ENCODE results near the gene RHCE. TPM values are rescaled to one million over a fixed set of nuclear protein-coding genes. Genes with fewer than 3 reads are reported as not detected.

The RHCE gene
- total RNA-seq, 2 experiments from 2014 or later, result 0.91 to 1.0 TPM

DNA sequence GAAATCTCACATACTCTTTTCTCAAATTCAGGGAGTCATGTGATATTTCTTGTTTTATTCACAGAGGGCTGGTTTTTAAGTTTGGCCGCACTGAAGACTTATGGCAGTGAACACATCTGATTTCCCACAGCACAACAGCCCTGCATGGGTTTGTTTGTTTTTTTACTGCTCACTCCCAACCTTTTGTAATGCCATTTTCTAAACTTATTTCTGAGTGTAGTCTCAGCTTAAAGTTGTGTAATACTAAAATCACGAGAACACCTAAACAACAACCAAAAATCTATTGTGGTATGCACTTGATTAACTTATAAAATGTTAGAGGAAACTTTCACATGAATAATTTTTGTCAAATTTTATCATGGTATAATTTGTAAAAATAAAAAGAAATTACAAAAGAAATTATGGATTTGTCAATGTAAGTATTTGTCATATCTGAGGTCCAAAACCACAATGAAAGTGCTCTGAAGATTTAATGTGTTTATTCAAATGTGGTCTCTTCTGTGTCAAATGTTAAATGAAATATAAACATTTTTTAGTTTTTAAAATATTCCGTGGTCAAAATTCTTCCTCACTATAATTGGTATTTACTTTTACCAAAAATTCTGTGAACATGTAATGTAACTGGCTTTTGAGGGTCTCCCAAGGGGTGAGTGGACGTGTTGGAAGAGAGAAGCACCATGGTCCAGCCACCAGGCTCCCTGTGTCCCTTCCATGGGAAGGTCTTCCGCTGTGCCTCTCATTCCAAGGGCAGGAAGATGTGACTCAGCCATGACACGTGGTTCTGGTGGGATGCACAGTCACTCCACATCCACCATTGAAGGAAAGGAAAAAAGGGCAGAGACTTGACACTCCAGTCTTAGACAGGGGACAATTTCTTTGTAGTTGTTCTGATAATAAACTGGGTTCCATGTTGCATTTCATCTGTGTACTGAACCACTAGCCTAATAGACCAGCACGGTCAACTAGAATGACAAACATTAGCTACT, 59.7 kb downstream of the RHCE start:
- ChIA-PET CTCF (no interaction called here), POLR2A (no interaction called here)
- ATAC-seq, result no peak
- intact Hi-C loops (cut with DNase I, micrococcal nuclease), result no loop called here
- Mint-ChIP-seq H3K9me3 (ENCODE audit: low read depth) (no peaks in the 10 kb centered on the region), H3K4me3 (no peak overlapping the region), H3K27ac (peak overlapping the region; percentile 33), H3K4me1 (peaks cover 16% of the 10 kb centered on the region), H3K27me3 (no peaks in the 10 kb centered on the region), H3K36me3 (ENCODE audit: low read depth) (peaks cover 31% of the 10 kb centered on the region)
- no peak for DNase-seq

- peak overlapping the region; percentile 83 for H3K27ac Mint-ChIP-seq
- DNase-seq (no peak), ATAC-seq (no peak)
- no peaks in the 10 kb centered on the region for H3K27me3 Mint-ChIP-seq
- peaks cover 36% of the 10 kb centered on the region for H3K36me3 Mint-ChIP-seq (ENCODE audit: low read depth)
- intact Hi-C loops (cut with DNase I, micrococcal nuclease), result no loop called here
- H3K4me3 Mint-ChIP-seq, result no peak overlapping the region
- POLR2A ChIA-PET, result interaction anchor here (0.6 kb wide), 1 partner anchor 549 kb away, joined by 4 read pairs; no protein-coding TSS in a partner anchor
- CTCF ChIA-PET, result interaction anchor here (0.5 to 0.8 kb wide), 2 partner anchors 14 to 1635 kb away, joined by 3 read pairs; no protein-coding TSS in a partner anchor
- no peaks in the 10 kb centered on the region for H3K9me3 Mint-ChIP-seq (ENCODE audit: low read depth)
- H3K4me1 Mint-ChIP-seq, result peaks cover 21% of the 10 kb centered on the region
Measured at GRCh38 chr1:25356848-25357247, 63.8 kb downstream of the RHCE start.

- H3K36me3 Mint-ChIP-seq (ENCODE audit: low read depth), result peaks cover 34% of the 10 kb centered on the region
- H3K9me3 Mint-ChIP-seq (ENCODE audit: low read depth), result no peaks in the 10 kb centered on the region
- intact Hi-C loops (cut with DNase I, micrococcal nuclease), result no loop called here
- DNase-seq, result no peak
- ChIA-PET CTCF (interaction anchor here (0.8 kb wide), 1 partner anchor 14 kb away, joined by 3 read pairs; no protein-coding TSS in a partner anchor), POLR2A (no interaction called here)
- peaks cover 21% of the 10 kb centered on the region for H3K4me1 Mint-ChIP-seq
- H3K27ac Mint-ChIP-seq, result peak overlapping the region; percentile 55
- ATAC-seq, result no peak
- H3K4me3 Mint-ChIP-seq, result no peak overlapping the region
- no peaks in the 10 kb centered on the region for H3K27me3 Mint-ChIP-seq
Measured at GRCh38 chr1:25356441-25356840, 64.2 kb downstream of the RHCE start.

- H3K36me3 Mint-ChIP-seq (ENCODE audit: low read depth), result peaks cover 29% of the 10 kb centered on the region
- no peaks in the 10 kb centered on the region for H3K27me3 Mint-ChIP-seq
- H3K9me3 Mint-ChIP-seq (ENCODE audit: low read depth), result no peaks in the 10 kb centered on the region
- no peak overlapping the region for H3K4me3 Mint-ChIP-seq
- DNase-seq, result peak; percentile 5
- ChIA-PET POLR2A (no interaction called here), CTCF (interaction anchor here (0.8 kb wide), 1 partner anchor 13 kb away, joined by 3 read pairs; no protein-coding TSS in a partner anchor)
- peak; percentile 67 for ATAC-seq
- peaks cover 19% of the 10 kb centered on the region for H3K4me1 Mint-ChIP-seq
- H3K27ac Mint-ChIP-seq, result peak overlapping the region; percentile 55
- intact Hi-C loops (cut with DNase I, micrococcal nuclease), result no loop called here
Measured at GRCh38 chr1:25355841-25356395, 64.7 kb downstream of the RHCE start.

GRCh38 chr1:25349606-25350005, 71.0 kb downstream of the RHCE start:
- intact Hi-C loops (cut with DNase I, micrococcal nuclease), result no loop called here
- no peaks in the 10 kb centered on the region for H3K9me3 Mint-ChIP-seq (ENCODE audit: low read depth)
- H3K36me3 Mint-ChIP-seq (ENCODE audit: low read depth), result peaks cover 17% of the 10 kb centered on the region
- POLR2A ChIA-PET, result no interaction called here
- ATAC-seq (no peak), DNase-seq (no peak)
- no peaks in the 10 kb centered on the region for H3K4me1 Mint-ChIP-seq
- no peak overlapping the region for H3K27ac Mint-ChIP-seq
- H3K4me3 Mint-ChIP-seq, result no peak overlapping the region
- H3K27me3 Mint-ChIP-seq, result no peaks in the 10 kb centered on the region
- CTCF ChIA-PET, result no interaction called here

DNA sequence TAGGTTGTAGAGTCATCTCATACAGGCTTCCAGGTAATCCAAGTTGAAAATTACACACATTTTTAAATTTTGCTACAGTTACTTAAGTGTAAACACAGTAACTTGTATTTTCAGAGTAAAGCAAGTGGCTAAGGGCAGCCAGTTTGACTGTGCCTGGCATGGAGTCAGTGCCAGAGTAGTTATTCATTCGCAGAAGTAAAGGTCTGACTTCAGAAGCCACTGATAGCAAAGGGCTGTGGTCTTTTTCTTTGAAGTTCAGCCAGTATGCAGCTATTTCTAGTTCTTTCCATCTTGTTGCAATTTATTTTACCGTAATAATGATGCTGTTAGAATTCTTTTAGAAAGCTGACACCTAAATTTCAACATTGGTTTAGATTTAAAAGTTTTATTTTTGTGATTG, 73.1 kb downstream of the RHCE start:
- DNase-seq (no peak), ATAC-seq (no peak)
- peak overlapping the region; percentile 31 for H3K27ac Mint-ChIP-seq
- no peak overlapping the region for H3K4me3 Mint-ChIP-seq
- ChIA-PET POLR2A (no interaction called here), CTCF (interaction anchor here (0.6 kb wide), 1 partner anchor 101 kb away, joined by 3 read pairs; no protein-coding TSS in a partner anchor)
- peaks cover 22% of the 10 kb centered on the region for H3K36me3 Mint-ChIP-seq (ENCODE audit: low read depth)
- H3K27me3 Mint-ChIP-seq, result no peaks in the 10 kb centered on the region
- H3K9me3 Mint-ChIP-seq (ENCODE audit: low read depth), result no peaks in the 10 kb centered on the region
- intact Hi-C loops (cut with DNase I, micrococcal nuclease), result no loop called here
- peaks cover 9% of the 10 kb centered on the region for H3K4me1 Mint-ChIP-seq

DNA sequence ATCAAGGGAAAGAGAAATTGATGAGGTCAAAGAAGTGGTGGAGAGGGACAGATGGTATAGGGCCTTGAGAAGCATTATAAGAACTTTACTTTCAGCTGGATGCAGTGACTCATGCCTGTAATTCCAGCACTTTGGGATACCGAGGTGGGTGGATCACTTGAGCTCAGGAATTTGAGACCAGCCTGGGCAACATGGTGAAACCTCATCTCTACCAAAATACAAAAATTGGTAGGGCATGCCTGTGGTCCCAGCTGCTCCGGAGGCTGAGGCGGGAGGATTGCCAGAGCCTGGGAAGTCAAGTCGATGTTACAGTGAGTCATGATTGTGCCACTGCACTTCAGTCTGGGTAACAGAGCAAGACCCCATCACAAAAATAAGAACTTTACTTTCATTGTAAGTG, 76.8 kb downstream of the RHCE start:
- CTCF ChIA-PET, result no interaction called here
- Mint-ChIP-seq H3K27ac (no peak overlapping the region), H3K27me3 (no peaks in the 10 kb centered on the region), H3K4me1 (peaks cover 30% of the 10 kb centered on the region), H3K4me3 (no peak overlapping the region), H3K36me3 (ENCODE audit: low read depth) (peaks cover 17% of the 10 kb centered on the region), H3K9me3 (ENCODE audit: low read depth) (no peaks in the 10 kb centered on the region)
- POLR2A ChIA-PET, result no interaction called here
- no peak for ATAC-seq
- no peak for DNase-seq
- intact Hi-C loops (cut with DNase I, micrococcal nuclease), result loop anchor here in 1 of 2 experiments (2.0 kb wide), 1 partner anchor 43 kb away; no protein-coding TSS in a partner anchor

DNA sequence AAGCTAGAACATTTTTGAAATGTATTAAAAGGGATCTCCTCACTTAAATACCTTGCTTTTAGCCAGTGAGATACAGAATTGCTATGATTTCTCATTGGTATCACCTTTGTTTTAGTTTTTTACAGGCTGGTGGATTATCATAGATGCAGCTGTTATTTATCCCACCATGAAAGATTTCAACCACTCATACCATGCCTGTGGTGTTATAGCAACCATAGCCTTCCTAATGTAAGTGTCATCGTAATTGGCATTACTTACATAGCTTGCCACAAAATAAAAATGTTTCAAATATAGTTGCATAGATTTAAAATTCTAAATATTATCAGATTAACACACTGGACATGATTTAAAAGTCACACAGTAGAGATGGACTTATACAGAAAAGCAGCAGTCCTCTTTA, 77.8 kb downstream of the RHCE start:
- CTCF ChIA-PET, result interaction anchor here (1.2 to 1.3 kb wide), 2 partner anchors 11 to 13 kb away, joined by 3 to 4 read pairs; no protein-coding TSS in a partner anchor
- H3K27ac Mint-ChIP-seq, result no peak overlapping the region
- H3K4me3 Mint-ChIP-seq, result no peak overlapping the region
- no peaks in the 10 kb centered on the region for H3K9me3 Mint-ChIP-seq (ENCODE audit: low read depth)
- intact Hi-C loops (cut with DNase I, micrococcal nuclease), result no loop called here
- no peaks in the 10 kb centered on the region for H3K27me3 Mint-ChIP-seq
- ATAC-seq (no peak), DNase-seq (no peak)
- H3K36me3 Mint-ChIP-seq (ENCODE audit: low read depth), result peaks cover 15% of the 10 kb centered on the region
- peaks cover 30% of the 10 kb centered on the region for H3K4me1 Mint-ChIP-seq
- POLR2A ChIA-PET, result no interaction called here

DNA sequence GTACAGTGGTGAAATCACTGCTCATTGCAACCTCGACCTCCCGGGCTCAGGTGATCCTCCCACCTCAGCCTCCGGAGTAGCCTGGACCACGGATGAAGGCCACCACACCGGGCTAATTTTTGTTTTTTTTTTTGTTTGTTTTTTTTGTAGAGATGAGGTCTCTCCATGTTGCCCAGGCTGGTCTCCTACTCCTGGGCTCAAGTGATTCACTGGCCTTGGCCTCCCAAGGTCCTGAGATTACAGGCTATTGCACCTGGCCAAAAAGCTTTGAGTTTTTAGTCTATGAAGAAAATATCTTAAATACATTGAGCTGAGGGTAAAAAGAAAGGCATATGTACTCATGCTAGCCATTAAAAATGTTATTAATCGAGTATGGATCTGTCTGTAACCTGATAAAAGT, 78.9 kb downstream of the RHCE start:
- CTCF ChIA-PET, result interaction anchor here (1.3 to 1.7 kb wide), 2 partner anchors 12 to 223 kb away, joined by 3 to 4 read pairs; no protein-coding TSS in a partner anchor

DNA sequence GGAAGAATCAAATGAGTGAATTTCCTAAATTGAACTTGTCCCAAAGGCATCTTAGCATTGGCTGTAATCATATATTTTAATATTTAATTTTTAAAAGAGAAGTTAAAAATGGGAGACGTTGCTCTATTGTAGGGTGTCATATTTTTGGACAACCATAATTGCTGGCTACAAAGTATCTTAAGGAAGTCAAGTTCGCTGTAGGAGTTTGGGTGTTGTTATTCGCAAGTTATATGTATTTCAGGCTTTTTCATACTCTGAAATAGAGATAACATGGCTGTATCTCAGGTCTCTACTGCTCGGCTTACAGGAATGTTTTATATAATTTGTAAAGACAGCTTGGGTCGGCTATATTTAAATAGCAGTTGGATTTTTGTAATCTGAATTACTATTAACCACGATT, 81.6 kb downstream of the RHCE start:
- H3K4me3 Mint-ChIP-seq, result peak overlapping the region; percentile 93
- intact Hi-C loops (cut with DNase I, micrococcal nuclease), result loop anchor here (2.0 to 10.0 kb wide), 7 partner anchors 92 to 694 kb away; partner anchors contain the start of genes CLIC4 (in 1 of the 2), MACO1 (in 1 of the 2), MTFR1L (in 1 of the 2) and RSRP1 (in 1 of the 2)
- H3K4me1 Mint-ChIP-seq, result peaks cover 33% of the 10 kb centered on the region
- peak overlapping the region; percentile 93 for H3K27ac Mint-ChIP-seq
- no peak for DNase-seq
- ATAC-seq, result no peak
- H3K36me3 Mint-ChIP-seq (ENCODE audit: low read depth), result peaks cover 10% of the 10 kb centered on the region
- no peaks in the 10 kb centered on the region for H3K9me3 Mint-ChIP-seq (ENCODE audit: low read depth)
- ChIA-PET CTCF (interaction anchor here (0.5 to 0.9 kb wide), 2 partner anchors 39 to 100 kb away, joined by 3 read pairs; no protein-coding TSS in a partner anchor), POLR2A (no interaction called here)
- H3K27me3 Mint-ChIP-seq, result no peaks in the 10 kb centered on the region

More for the DNA sequence above, 78.9 kb downstream of the RHCE start:
- Mint-ChIP-seq H3K4me1 (peaks cover 30% of the 10 kb centered on the region), H3K9me3 (ENCODE audit: low read depth) (no peaks in the 10 kb centered on the region), H3K36me3 (ENCODE audit: low read depth) (peaks cover 11% of the 10 kb centered on the region), H3K27ac (no peak overlapping the region), H3K27me3 (no peaks in the 10 kb centered on the region), H3K4me3 (no peak overlapping the region)
- ATAC-seq (no peak), DNase-seq (no peak)
- intact Hi-C loops (cut with DNase I, micrococcal nuclease), result no loop called here
- POLR2A ChIA-PET, result no interaction called here

- intact Hi-C loops (cut with DNase I, micrococcal nuclease), result loop anchor here (2.0 to 10.0 kb wide), 7 partner anchors 92 to 694 kb away; partner anchors contain the start of genes CLIC4 (in 1 of the 2), MACO1 (in 1 of the 2), MTFR1L (in 1 of the 2) and RSRP1 (in 1 of the 2)
- ChIA-PET CTCF (interaction anchor here (0.9 kb wide), 1 partner anchor 99 kb away, joined by 3 read pairs; no protein-coding TSS in a partner anchor), POLR2A (no interaction called here)
- H3K4me1 Mint-ChIP-seq, result peaks cover 31% of the 10 kb centered on the region
- ATAC-seq (peak; percentile 76), DNase-seq (peak; percentile 93)
- no peaks in the 10 kb centered on the region for H3K9me3 Mint-ChIP-seq (ENCODE audit: low read depth)
- H3K36me3 Mint-ChIP-seq (ENCODE audit: low read depth), result peaks cover 8% of the 10 kb centered on the region
- H3K27ac Mint-ChIP-seq, result peak within 1 kb of the TSS; percentile 93
- peak within 1 kb of the TSS; percentile 94 for H3K4me3 Mint-ChIP-seq
- no peaks in the 10 kb centered on the region for H3K27me3 Mint-ChIP-seq
Measured at GRCh38 chr1:25338188-25338981, 82.2 kb downstream of the RHCE start, which contains the start of gene TMEM50A. Gene TMEM50A (plus strand): TSS chr1:25338334. CDS start chr1:25340487, 2,153 bp downstream.
